SK-N-SH (cell line): ENCODE data around the gene NOC2L. TPM values are rescaled to one million over a fixed set of nuclear protein-coding genes. Genes with fewer than 3 reads are reported as not detected.

Experiments
- CTCF ChIA-PET: fragments of 300-600, 350-600 bp; formaldehyde crosslinking; extraction: SDS; loops from one replicate; lab custom pipeline; 2021; lab: Yijun Ruan, JAX
- POLR2A ChIA-PET: fragments of 350-600 bp; sonication (Branson Sonifier 250); formaldehyde crosslinking; extraction: SDS; loops from one replicate; lab custom pipeline; 2020; ENCODE audit warnings: antibody characterized with exemption, inconsistent platforms; lab: Yijun Ruan, JAX
- DNase-seq: peaks from one replicate; pipeline ENCODE4 v3.0.0; 2012
- H2AFZ ChIP-seq: fragments of 200-600 bp; sonication (generic); 2 replicates; pipeline ENCODE4 v1.8.1; 2016; ENCODE audit warnings: antibody characterized with exemption, mild to moderate bottlenecking, low read depth
- H3F3A ChIP-seq: fragments of 200-600 bp; sonication (generic); replicated peaks from 2 replicates; pipeline ENCODE3; 2016; ENCODE audit warnings: antibody characterized with exemption, mild to moderate bottlenecking; ENCODE audit not compliant: insufficient read depth
- H3K27ac ChIP-seq, 2 experiments: fragments of 200-500 bp in 1 of 2; fragments of 200-600 bp in 1 of 2; sonication (Bioruptor generic) in 1 of 2; sonication (generic), shearing (Covaris generic) in 1 of 2; 2 replicates each; pipeline versions ENCODE4 v1.5.1 to v1.6.1; 2014 to 2016; ENCODE audit warnings: low read depth in 2 of 2, inconsistent platforms in 1 of 2, low read length in 1 of 2, mild to moderate bottlenecking in 1 of 2, mixed read lengths in 1 of 2
- H3K27me3 ChIP-seq: fragments of 200-600 bp; sonication (generic), shearing (Covaris generic); 2 replicates; pipeline ENCODE4 v1.6.1; 2016; ENCODE audit warnings: mixed run types; ENCODE audit not compliant: insufficient read depth
- H3K36me3 ChIP-seq, 2 experiments: fragments of 200-500 bp in 1 of 2; fragments of 200-600 bp in 1 of 2; sonication (Bioruptor generic) in 1 of 2; sonication (generic) in 1 of 2; replicated peaks in 1 of 2; 2 replicates each; pipeline versions ENCODE3 to v1.5.1; 2014 to 2016; ENCODE audit warnings: low read length in 1 of 2, mild to moderate bottlenecking in 1 of 2; ENCODE audit not compliant: insufficient read depth in 2 of 2, control insufficient read depth in 1 of 2
- H3K4me1 ChIP-seq, 2 experiments: fragments of 200-500 bp in 1 of 2; fragments of 200-600 bp in 1 of 2; sonication (Bioruptor generic) in 1 of 2; sonication (generic), shearing (Covaris generic) in 1 of 2; 2 replicates each; pipeline versions ENCODE4 v1.5.1 to v1.6.1; 2014 to 2016; ENCODE audit warnings: low read depth in 1 of 2, low read length in 1 of 2, mixed run types in 1 of 2; ENCODE audit not compliant: insufficient read depth in 2 of 2, control insufficient read depth in 1 of 2
- H3K4me2 ChIP-seq: fragments of 200-600 bp; sonication (generic), shearing (Covaris generic); 2 replicates; pipeline ENCODE4 v1.6.1; 2017; ENCODE audit warnings: mixed run types
- H3K4me3 ChIP-seq, 2 experiments: fragments of 200-500 bp in 1 of 2; fragments of 200-600 bp in 1 of 2; sonication (Bioruptor generic) in 1 of 2; sonication (generic), shearing (Covaris generic) in 1 of 2; 2 replicates each; pipeline versions ENCODE4 v1.5.1 to v1.8.1; 2014 to 2016; ENCODE audit warnings: low read depth in 2 of 2, inconsistent platforms in 1 of 2, low read length in 1 of 2, mild to moderate bottlenecking in 1 of 2, mixed read lengths in 1 of 2, moderate library complexity in 1 of 2
- H3K79me2 ChIP-seq: fragments of 200-600 bp; sonication (generic); 2 replicates; pipeline ENCODE4 v1.8.1; 2017; ENCODE audit warnings: mild to moderate bottlenecking; ENCODE audit not compliant: insufficient read depth
- H3K9ac ChIP-seq: fragments of 200-600 bp; sonication (generic); 2 replicates; pipeline ENCODE4 v1.6.1; 2017; ENCODE audit warnings: mixed run types
- H3K9me2 ChIP-seq: fragments of 200-600 bp; sonication (generic); 2 replicates; pipeline ENCODE4 v1.6.1; 2017; ENCODE audit warnings: mixed run types
- H3K9me3 ChIP-seq: fragments of 200-600 bp; sonication (generic); 2 replicates; pipeline ENCODE4 v1.6.1; 2017; ENCODE audit warnings: mixed run types, mild to moderate bottlenecking, moderate library complexity
- H4K20me1 ChIP-seq: fragments of 200-600 bp; sonication (generic); 2 replicates; pipeline ENCODE4 v1.6.1; 2017; ENCODE audit warnings: mild to moderate bottlenecking, mixed run types; ENCODE audit not compliant: insufficient read depth
- CHD2 ChIP-seq: fragments of 150-350 bp; IDR thresholded peaks from 2 replicates; pipeline ENCODE4 v1.6.1; 2018; ENCODE audit warnings: low read length; ENCODE audit not compliant: partially characterized antibody
- CTCF ChIP-seq: fragments of 200-600 bp; sonication (generic); IDR thresholded peaks from 2 replicates; pipeline ENCODE4 v1.6.1; 2017; ENCODE audit warnings: antibody characterized with exemption, mild to moderate bottlenecking, moderate library complexity
- EP300 ChIP-seq, 2 experiments: IDR thresholded peaks; 2 replicates each; pipeline versions ENCODE4 v1.4.0 to v1.6.1; 2012; ENCODE audit warnings: borderline replicate concordance in 1 of 2, low read depth in 1 of 2, low read length in 1 of 2
- FOXJ3 ChIP-seq: sonication (generic); formaldehyde crosslinking; IDR thresholded peaks from 2 replicates; pipeline ENCODE4 v1.5.1; 2020; ENCODE audit warnings: mild to moderate bottlenecking, missing genetic modification reagents
- FOXM1 ChIP-seq: IDR thresholded peaks from 2 replicates; pipeline ENCODE4 v1.4.0; 2012; ENCODE audit warnings: low read depth, mild to moderate bottlenecking
- GABPA ChIP-seq: IDR thresholded peaks from 2 replicates; pipeline ENCODE4 v1.4.0; 2012; ENCODE audit warnings: low read depth, mild to moderate bottlenecking
- JUND ChIP-seq: IDR thresholded peaks from 2 replicates; pipeline ENCODE4 v1.4.0; 2012
- MAX ChIP-seq: IDR thresholded peaks from 2 replicates; pipeline ENCODE4 v1.4.0; 2012; ENCODE audit warnings: low read depth
- MEF2A ChIP-seq: IDR thresholded peaks from 2 replicates; pipeline ENCODE4 v1.4.0; 2012; ENCODE audit warnings: low read depth, borderline replicate concordance
- NFIC ChIP-seq: IDR thresholded peaks from 2 replicates; pipeline ENCODE4 v1.4.0; 2012; ENCODE audit warnings: borderline replicate concordance
- NRF1 ChIP-seq: IDR thresholded peaks from 2 replicates; pipeline ENCODE4 v1.6.1; 2012; ENCODE audit warnings: low read depth, mild to moderate bottlenecking, low read length
- POLR2AphosphoS5 ChIP-seq: IDR thresholded peaks from 2 replicates; pipeline ENCODE4 v1.6.1; 2012; ENCODE audit warnings: low read depth, low read length
- RAD21 ChIP-seq: IDR thresholded peaks from 2 replicates; pipeline ENCODE4 v1.6.1; 2012; ENCODE audit warnings: mild to moderate bottlenecking, low read length
- RCOR1 ChIP-seq: fragments of 150-350 bp; IDR thresholded peaks from 2 replicates; pipeline ENCODE4 v1.6.1; 2017; ENCODE audit warnings: antibody characterized with exemption, low read length
- RXRA ChIP-seq: IDR thresholded peaks from 2 replicates; pipeline ENCODE4 v1.4.0; 2012; ENCODE audit warnings: low read depth, mild to moderate bottlenecking, borderline replicate concordance
- SIN3A ChIP-seq: IDR thresholded peaks from 2 replicates; pipeline ENCODE4 v1.6.1; 2012; ENCODE audit warnings: low read depth, mild to moderate bottlenecking, low read length, moderate library complexity, borderline replicate concordance
- TAF1 ChIP-seq: IDR thresholded peaks from 2 replicates; pipeline ENCODE4 v1.6.1; 2012; ENCODE audit warnings: low read depth, mild to moderate bottlenecking, low read length, moderate library complexity, borderline replicate concordance
- TCF12 ChIP-seq: IDR thresholded peaks from 2 replicates; pipeline ENCODE4 v1.4.0; 2012
- USF1 ChIP-seq: IDR thresholded peaks from 2 replicates; pipeline ENCODE4 v1.4.0; 2012; ENCODE audit warnings: low read depth, borderline replicate concordance
- ZBTB33 ChIP-seq: IDR thresholded peaks from 2 replicates; pipeline ENCODE4 v1.4.0; 2012; ENCODE audit warnings: low read depth, borderline replicate concordance
- WGBS: methylation state at CpG from one replicate; pipeline ENCODE4 v1.1.6; 2017; ENCODE audit warnings: low lambda C conversion rate; 5-methylcytosine and 5-hydroxymethylcytosine counted together
- polyA plus RNA-seq, 3 experiments: library from polyadenylated mRNA; depleted of rRNA; stranded (reverse); fragments of >200 nt; gene quantifications; 2 replicates each; pipeline ENCODE4 v1.2.3, GENCODE V29; 2012

The NOC2L gene
- polyA plus RNA-seq, 1 of the 3 experiments (the other 2 are of a cell fraction), result 124 TPM

- TF ChIP-seq ZBTB33 (no peak), USF1 (no peak), GABPA (no peak), CTCF (peak; percentile 62), TCF12 (no peak), MEF2A (no peak), FOXJ3 (CRISPR knock-in tag) (no peak), EP300 (IDR thresholded peaks at IDR 0.05; ENCODE audit: borderline replicate concordance in 1 of 2, low read depth in 1 of 2, low read length in 1 of 2) (no peak)
These were observed 54.6 kb downstream of the NOC2L start (continued) for GRCh38 chr1:904310-904950.

GRCh38 chr1:903721-904271 lies 55.3 kb downstream of the NOC2L start:
- no peak for DNase-seq
- Histone ChIP-seq H3K79me2 (no peaks in the 10 kb centered on the region), H3K27ac (no peak overlapping the region), H3K4me3 (peak overlapping the region in 1 of 2 experiments; percentile 42; a peak in 2 of 4 replicates), H3K9me3 (no peaks in the 10 kb centered on the region), H3K9ac (no peak overlapping the region), H3K9me2 (no peaks in the 10 kb centered on the region), H3F3A (no peaks in the 10 kb centered on the region), H3K36me3 (no peaks in the 10 kb centered on the region), H4K20me1 (no peaks in the 10 kb centered on the region), H3K4me2 (peak overlapping the region; percentile 44; the same call in 1 of the 2 replicates), H3K27me3 (no peaks in the 10 kb centered on the region), H2AFZ (no peak overlapping the region), H3K4me1 (peaks cover 0 to 18% of the 10 kb centered on the region in 2 experiments; a peak in 1 of 4 replicates)
- POLR2A ChIA-PET, result interaction anchor here (2.4 kb wide), 1 partner anchor 16 kb away, joined by 7 read pairs; no protein-coding TSS in a partner anchor
- WGBS, result 83% methylated on average over 2 of the region's 21 CpGs
- CTCF ChIA-PET, result interaction anchor here (0.6 to 4.7 kb wide), 11 partner anchors 9 to 72 kb away, joined by 3 to 125 read pairs (median 5); no protein-coding TSS in a partner anchor
- TF ChIP-seq TAF1 (no peak), CHD2 (no peak), NRF1 (no peak), RAD21 (no peak), GABPA (no peak), RCOR1 (no peak), SIN3A (no peak), POLR2AphosphoS5 (no peak), FOXM1 (no peak), JUND (no peak), ZBTB33 (no peak), USF1 (no peak), CTCF (no peak), TCF12 (no peak), RXRA (no peak), NFIC (no peak), MAX (no peak)
